Panc1 (cell line): ENCODE measurements around the gene TANGO2.

Source experiments
- TF ChIP-seq, protein P1 (sequence below), 2 experiments: IDR thresholded peaks; 2 replicates each; pipeline ENCODE4 v1.6.1; 2011 to 2012; ENCODE audit warnings: low read depth in 2 of 2, control low read depth in 1 of 2, low read length in 1 of 2, mild to moderate bottlenecking in 1 of 2, moderate library complexity in 1 of 2; ENCODE audit not compliant: insufficient read depth in 1 of 2
- TF ChIP-seq, protein P2 (sequence below): fragments of 450-650 bp; IDR thresholded peaks from 2 replicates; pipeline ENCODE4 v1.5.1; 2017; ENCODE audit warnings: mild to moderate bottlenecking

DNA sequence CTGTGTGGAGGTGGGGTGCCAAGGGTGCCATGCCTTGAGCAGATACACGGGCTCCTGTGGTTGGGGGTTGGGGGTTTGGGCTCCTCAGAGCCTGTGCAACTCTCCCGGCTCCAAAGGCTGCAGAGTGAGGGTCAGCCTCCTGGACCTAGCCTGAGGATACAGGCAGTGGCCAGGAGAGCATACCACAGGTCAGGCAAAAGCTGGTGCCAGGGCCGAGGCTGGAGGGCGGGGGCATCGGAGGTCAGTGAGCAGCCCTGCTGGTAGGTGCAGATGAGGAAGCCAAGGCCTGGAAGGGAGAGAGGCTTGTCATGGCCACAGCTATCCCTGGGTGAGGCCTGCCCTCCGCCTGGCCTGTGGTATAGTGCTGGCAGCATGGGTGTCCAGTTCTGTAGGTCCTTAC lies 33.6 kb downstream of the TANGO2 start:
- TF ChIP-seq, protein P1, sequence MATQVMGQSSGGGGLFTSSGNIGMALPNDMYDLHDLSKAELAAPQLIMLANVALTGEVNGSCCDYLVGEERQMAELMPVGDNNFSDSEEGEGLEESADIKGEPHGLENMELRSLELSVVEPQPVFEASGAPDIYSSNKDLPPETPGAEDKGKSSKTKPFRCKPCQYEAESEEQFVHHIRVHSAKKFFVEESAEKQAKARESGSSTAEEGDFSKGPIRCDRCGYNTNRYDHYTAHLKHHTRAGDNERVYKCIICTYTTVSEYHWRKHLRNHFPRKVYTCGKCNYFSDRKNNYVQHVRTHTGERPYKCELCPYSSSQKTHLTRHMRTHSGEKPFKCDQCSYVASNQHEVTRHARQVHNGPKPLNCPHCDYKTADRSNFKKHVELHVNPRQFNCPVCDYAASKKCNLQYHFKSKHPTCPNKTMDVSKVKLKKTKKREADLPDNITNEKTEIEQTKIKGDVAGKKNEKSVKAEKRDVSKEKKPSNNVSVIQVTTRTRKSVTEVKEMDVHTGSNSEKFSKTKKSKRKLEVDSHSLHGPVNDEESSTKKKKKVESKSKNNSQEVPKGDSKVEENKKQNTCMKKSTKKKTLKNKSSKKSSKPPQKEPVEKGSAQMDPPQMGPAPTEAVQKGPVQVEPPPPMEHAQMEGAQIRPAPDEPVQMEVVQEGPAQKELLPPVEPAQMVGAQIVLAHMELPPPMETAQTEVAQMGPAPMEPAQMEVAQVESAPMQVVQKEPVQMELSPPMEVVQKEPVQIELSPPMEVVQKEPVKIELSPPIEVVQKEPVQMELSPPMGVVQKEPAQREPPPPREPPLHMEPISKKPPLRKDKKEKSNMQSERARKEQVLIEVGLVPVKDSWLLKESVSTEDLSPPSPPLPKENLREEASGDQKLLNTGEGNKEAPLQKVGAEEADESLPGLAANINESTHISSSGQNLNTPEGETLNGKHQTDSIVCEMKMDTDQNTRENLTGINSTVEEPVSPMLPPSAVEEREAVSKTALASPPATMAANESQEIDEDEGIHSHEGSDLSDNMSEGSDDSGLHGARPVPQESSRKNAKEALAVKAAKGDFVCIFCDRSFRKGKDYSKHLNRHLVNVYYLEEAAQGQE (IDR thresholded peaks at IDR 0.05; ENCODE audit: insufficient read depth in 1 of 2, low read depth in 2 of 2, low read length in 1 of 2): no peak
- TF ChIP-seq, protein P2, sequence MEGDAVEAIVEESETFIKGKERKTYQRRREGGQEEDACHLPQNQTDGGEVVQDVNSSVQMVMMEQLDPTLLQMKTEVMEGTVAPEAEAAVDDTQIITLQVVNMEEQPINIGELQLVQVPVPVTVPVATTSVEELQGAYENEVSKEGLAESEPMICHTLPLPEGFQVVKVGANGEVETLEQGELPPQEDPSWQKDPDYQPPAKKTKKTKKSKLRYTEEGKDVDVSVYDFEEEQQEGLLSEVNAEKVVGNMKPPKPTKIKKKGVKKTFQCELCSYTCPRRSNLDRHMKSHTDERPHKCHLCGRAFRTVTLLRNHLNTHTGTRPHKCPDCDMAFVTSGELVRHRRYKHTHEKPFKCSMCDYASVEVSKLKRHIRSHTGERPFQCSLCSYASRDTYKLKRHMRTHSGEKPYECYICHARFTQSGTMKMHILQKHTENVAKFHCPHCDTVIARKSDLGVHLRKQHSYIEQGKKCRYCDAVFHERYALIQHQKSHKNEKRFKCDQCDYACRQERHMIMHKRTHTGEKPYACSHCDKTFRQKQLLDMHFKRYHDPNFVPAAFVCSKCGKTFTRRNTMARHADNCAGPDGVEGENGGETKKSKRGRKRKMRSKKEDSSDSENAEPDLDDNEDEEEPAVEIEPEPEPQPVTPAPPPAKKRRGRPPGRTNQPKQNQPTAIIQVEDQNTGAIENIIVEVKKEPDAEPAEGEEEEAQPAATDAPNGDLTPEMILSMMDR: no peak
